Stomach (tissue), 4 donors: ENCODE measurements around the gene TULP3.

ENCODE experiments used
- EP300 ChIP-seq: sonication (generic); formaldehyde crosslinking; IDR thresholded peaks from one replicate; pipeline ENCODE4 v1.6.1; 2017; ENCODE audit warnings: antibody characterized with exemption
- POLR2A ChIP-seq, 4 donors: fragments of 450-650 bp; IDR thresholded peaks; one replicate each; pipeline ENCODE4 v1.6.1; 2016; ENCODE audit warnings: antibody characterized with exemption in 4 of 4, control low read depth in 2 of 4, mild to moderate bottlenecking in 1 of 4, moderate library complexity in 1 of 4
- POLR2AphosphoS5 ChIP-seq, 3 donors: sonication (generic); formaldehyde crosslinking; IDR thresholded peaks; one replicate each; pipeline ENCODE4 v1.6.1; 2016; ENCODE audit warnings: antibody characterized with exemption in 3 of 3
- TF ChIP-seq, protein P1 (sequence below), 7 experiments: fragments of 450-650 bp in 4 of 7; fragments of 200-600 bp in 3 of 7; sonication (generic) in 3 of 7; IDR thresholded peaks; one replicate each; pipeline ENCODE4 v1.5.1; 2016 to 2019; ENCODE audit warnings: antibody characterized with exemption in 7 of 7, control low read depth in 2 of 7, mild to moderate bottlenecking in 1 of 7

- no peak for TF ChIP-seq POLR2A (IDR thresholded peaks at IDR 0.05)
- no peak for TF ChIP-seq EP300
- TF ChIP-seq, protein P1, sequence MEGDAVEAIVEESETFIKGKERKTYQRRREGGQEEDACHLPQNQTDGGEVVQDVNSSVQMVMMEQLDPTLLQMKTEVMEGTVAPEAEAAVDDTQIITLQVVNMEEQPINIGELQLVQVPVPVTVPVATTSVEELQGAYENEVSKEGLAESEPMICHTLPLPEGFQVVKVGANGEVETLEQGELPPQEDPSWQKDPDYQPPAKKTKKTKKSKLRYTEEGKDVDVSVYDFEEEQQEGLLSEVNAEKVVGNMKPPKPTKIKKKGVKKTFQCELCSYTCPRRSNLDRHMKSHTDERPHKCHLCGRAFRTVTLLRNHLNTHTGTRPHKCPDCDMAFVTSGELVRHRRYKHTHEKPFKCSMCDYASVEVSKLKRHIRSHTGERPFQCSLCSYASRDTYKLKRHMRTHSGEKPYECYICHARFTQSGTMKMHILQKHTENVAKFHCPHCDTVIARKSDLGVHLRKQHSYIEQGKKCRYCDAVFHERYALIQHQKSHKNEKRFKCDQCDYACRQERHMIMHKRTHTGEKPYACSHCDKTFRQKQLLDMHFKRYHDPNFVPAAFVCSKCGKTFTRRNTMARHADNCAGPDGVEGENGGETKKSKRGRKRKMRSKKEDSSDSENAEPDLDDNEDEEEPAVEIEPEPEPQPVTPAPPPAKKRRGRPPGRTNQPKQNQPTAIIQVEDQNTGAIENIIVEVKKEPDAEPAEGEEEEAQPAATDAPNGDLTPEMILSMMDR (IDR thresholded peaks at IDR 0.05): no peak
- no peak for TF ChIP-seq POLR2AphosphoS5 (IDR thresholded peaks at IDR 0.05)
Observed at GRCh38 chr12:2976581-2976996, 85.9 kb downstream of the TULP3 start.
